ENCODE results near the gene SEPTIN2.
"Not testable (repeated sequence)": the region's sequence is repeated elsewhere in the genome, so short reads cannot be mapped to it uniquely, and the experiment has no call there.

SEPTIN2 gene

GRCh38 chr2:241315879-241316631, at the start of gene SEPTIN2:
Gene SEPTIN2 (plus strand): TSS chr2:241315925. CDS start chr2:241324233, 8,308 bp downstream.
- peak; percentile 58 for DNase-seq (ENCODE audit: low spot score)

DNA sequence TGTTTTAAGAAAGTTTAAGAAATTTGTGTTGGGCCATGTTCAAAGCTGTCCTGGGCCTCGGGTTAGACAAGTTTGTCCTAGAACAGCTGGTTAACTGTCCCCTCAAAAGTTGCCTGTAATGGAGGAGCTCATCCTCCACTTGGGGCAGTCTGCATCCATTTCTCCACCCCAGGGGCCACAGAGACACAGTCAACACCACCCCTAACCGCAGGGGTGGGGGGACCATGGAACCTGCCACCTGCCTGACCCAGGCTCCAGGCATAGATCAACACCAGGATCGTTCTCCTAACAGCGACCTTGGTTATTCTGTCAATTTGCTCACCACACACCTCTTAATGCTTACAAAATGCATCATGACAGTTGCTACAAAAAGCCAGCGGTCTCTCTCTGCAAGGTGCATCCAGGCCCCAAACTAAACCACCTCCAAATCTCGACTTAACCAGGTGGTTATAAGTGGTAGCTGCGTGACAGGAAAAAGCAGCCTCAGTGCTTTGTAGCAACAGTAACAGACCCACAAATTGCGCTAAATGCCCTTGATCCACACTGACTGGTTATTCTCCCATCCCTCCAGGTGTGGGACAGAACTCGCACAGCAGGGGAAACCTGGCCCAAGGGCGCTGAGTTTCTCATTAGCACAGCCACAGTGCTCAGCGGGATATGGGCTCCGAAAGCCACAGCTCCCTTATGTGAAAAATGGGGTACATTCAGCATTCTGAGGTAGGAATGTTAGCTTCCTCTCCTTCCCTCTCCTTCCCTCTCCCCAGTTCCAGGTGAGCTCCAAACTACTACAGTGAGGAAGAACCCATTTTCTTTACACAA, 48.3 kb upstream of the SEPTIN2 start:
- DNase-seq (ENCODE audit: low spot score) = no peak

- no peak for DNase-seq (ENCODE audit: low spot score)
These were observed 47.4 kb upstream of the SEPTIN2 start for GRCh38 chr2:241268306-241268705.

GRCh38 chr2:241268716-241269445, 46.8 kb upstream of the SEPTIN2 start:
- DNase-seq (ENCODE audit: low spot score) = peak; percentile 67

- DNase-seq (ENCODE audit: low spot score) = no peak
These were observed 45.8 kb upstream of the SEPTIN2 start for GRCh38 chr2:241269707-241270520.

DNA sequence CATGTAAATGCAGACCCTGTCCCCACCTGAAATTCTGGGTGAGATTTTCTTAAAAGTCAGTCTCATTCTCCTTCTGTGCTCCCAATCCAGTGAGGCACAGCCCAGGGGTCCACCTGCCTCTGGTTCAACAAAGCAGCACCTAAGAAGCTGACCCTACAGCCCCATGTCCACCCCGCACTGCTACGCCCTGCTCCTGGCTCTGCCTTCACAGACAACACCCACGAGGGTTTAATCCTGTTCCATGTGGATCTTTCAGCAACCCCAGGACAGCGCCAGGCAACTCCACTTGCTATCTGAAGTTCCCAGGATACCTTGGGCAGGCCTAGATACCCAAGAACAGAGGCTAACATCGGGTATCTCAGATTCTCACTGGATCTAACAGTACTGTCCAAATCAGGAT, 45.2 kb upstream of the SEPTIN2 start:
- no peak for DNase-seq (ENCODE audit: low spot score)

- DNase-seq (ENCODE audit: low spot score) = peak; percentile 64
These were observed 43.9 kb upstream of the SEPTIN2 start for GRCh38 chr2:241271706-241272302.

DNA sequence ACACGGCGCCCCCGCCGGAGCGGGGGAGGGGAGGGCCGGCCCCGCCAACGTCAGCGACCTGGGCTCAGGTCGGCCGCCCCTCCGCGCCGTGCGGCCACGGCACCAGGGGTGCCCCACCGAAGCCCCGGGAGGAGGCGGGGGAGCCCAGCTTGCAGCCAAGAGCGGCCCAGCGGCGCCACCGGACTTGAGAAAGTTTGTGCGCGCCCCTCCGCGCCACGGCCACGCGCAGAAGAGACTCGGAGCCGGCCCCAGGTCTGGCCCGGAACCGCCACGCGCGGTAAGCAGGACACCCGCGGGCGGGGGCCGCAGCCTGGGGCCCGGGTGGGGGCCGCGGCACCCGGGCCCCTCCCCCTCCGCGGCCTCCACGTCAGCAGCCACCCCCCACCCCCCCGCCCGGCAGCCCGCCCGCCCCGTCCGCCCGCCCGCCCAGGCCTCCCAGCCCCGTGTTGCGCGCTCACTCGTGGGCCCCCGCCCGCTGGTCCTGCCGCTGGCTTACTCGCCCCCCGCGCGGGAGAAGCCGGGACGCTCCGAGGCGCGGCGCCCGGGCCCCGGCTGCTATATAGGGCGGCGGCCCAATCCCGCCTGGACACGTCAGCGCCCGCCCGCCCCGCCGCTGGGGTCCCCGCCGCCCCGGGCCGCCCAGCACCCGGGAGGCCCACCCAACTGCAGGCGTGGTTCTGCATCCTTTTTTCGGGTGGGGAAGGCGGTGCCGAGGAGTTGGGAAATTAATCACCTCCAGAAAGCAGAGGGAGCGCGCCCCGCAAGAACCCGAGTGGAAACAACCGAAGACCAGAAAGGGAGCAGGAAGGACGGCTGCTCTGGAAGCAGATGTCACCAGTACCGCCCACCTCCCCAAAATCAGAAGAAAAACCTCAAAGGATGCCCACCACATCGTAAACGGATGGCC, 43.2 kb upstream of the SEPTIN2 start:
- DNase-seq (ENCODE audit: low spot score) = no peak

- DNase-seq (ENCODE audit: low spot score) = no peak
These were observed 42.3 kb upstream of the SEPTIN2 start for GRCh38 chr2:241273210-241274020.

DNA sequence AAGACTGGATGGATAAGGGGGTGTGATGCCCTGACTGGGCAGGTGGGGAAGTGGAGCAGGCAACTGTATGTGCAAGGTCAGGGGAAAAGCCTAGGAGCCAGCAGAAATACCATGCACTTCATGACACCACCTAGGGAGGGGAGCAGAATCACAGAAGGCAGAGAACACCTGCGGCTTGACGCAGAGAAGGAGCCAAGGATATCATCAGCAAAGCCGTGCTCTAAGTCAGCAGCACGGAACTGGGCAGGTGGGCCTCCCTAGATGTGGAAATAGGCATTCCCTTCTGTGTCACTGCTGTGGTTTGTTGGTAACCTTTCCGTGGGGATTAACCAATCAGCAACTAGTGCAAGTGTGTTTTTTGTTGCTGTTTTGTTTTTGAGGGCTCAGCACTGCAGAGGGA, 41.6 kb upstream of the SEPTIN2 start:
- no peak for DNase-seq (ENCODE audit: low spot score)

GRCh38 chr2:241275504-241275903, 40.2 kb upstream of the SEPTIN2 start:
- no peak for DNase-seq (ENCODE audit: low spot score)

DNA sequence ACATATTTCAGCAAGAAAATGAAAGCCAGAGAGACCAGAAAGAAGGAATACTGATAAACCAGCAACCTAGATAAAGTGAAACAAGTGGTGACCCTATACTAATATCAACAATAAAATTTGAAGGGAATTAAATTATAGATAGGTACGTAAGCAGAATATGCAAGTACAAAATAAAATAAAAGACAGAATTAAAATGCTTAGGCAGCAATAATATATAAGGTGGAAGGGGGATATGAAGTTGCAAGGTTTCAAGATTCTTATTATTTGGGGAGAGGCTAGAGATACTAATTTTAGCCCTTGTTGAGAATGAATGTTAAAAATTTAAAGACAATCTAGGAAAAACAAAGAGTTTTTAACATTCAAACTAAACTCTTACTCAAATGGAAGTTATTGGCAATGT, 39.8 kb upstream of the SEPTIN2 start:
- no peak for DNase-seq (ENCODE audit: low spot score)

DNA sequence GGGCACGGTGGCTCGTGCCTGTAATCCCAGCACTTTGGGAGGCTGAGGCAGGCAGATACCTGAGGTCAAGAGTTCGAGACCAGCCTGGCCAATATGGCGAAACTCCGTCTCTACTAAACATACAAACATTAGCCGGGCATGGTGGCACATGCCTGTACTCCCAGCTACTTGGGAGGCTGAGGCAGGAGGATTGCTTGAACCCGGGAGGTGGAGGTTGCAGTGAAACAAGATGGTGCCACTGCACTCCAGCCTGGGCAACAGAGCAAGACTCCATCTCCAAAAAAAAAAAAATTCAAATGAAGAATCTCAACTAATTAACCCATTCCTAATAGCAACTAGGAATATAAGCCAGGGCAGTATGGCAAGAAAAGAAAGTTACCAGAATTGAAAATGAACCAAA, 37.4 kb upstream of the SEPTIN2 start:
- DNase-seq (ENCODE audit: low spot score) = not testable (repeated sequence)

DNA sequence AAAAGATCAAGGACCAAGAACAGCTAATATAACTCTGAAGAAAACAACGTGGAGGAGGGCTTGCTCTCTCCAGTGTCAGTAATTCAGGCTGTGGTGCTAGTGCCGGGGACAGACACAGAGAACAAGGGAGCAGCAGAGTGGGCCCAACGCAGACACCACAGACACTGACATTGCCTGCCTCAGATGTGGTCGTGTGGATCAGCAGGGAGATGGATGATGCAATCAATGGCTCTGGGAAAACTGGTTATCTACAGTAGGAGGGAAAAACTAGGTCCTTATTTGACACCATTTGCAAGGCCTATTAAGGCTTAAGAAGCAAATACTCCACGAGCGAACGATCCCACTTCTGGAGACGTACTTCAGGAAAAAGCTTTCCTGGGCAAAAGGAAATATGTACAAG, 36.3 kb upstream of the SEPTIN2 start:
- DNase-seq (ENCODE audit: low spot score) = no peak

GRCh38 chr2:241279828-241280227, 35.9 kb upstream of the SEPTIN2 start:
- no peak for DNase-seq (ENCODE audit: low spot score)

DNA sequence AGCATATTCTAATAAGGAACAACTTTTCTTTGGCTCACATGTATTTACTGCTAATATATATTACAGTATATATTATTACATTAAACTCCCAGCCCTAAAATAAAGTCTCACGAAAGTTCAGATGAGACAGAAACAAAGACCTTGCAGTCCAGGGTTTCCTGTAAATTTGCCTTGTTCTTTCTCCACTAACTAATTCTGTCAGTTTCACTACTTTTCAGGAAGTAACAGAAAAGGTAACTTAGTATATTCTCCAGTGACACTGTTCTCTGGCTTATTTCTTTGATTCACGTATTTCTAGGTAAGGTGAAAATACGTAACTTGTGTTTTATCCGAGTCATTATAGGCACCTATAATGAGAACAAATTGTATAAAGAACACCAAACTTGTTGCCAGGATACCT, 35.4 kb upstream of the SEPTIN2 start:
- no peak for DNase-seq (ENCODE audit: low spot score)

DNA sequence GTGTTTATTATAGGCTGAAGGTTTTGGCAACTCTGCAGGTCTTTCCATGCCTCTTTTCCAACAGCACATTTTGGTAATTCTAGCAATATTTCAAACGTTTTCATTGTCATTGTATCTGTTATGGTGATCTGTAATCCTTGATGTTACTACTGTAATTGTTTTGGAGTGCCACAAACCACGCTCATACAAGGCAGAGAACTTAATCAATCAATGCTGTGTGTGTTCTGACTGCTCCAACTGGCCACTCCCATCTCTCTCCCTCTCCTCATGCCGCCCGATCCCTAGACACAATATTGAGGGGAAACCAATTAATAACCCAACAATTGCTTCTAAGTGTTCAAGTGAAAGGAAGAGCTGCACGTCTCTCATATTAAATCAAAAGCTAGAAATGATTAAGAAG, 33.2 kb upstream of the SEPTIN2 start:
- DNase-seq (ENCODE audit: low spot score) = no peak

DNA sequence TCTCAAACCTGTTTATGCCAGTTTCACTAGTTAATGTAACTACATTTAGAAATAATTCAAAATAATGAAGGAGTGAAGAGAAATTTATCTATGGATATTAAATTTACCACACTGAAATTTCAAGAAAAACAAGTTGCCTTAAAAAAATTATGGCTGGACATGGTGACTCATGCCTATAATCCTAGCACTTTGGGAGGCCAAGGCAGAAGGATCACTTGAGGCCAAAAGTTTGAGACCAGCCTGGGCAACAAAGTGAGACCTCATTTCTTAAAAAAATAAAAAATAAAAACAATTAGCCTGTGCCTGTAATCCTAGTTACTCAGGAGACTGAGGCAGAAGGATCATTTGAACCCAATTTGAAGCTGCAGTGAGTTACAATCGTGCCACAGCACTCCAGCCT, 30.1 kb upstream of the SEPTIN2 start:
- no peak for DNase-seq (ENCODE audit: low spot score)

DNA sequence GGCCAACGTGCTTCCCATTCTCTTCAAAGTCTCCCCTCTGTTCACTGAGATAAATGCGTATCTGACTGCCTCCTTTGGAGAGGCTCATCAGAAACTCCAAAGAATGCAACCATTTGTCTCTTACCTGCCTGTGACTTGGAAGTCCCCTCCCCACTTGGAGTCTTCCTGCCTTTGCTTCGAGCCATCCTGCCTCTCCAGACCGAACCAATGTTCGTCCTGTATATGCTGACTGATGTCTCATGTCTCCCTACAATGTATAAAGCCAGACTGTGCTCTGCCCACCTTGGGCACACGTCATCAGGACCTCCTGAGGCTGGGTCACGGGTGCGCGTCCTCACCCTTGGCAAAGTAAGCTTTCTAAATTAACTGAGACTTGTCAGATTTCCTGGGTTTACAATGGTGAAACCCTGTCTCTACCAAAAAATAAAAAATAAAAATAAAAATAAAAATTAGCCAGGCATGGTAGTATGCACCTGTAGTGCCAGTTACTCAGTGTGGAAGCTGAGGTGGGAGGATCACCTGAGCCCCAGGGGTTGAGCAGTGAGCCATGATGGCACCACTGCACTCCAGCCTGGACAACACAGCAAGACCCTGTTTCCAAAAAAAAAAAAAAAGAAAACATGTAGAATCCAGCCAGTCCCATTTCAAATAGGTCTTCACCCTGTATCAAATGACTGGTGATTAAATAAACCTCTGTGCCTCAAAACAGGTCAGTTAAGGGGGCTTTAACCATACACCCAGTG, 29.2 kb upstream of the SEPTIN2 start:
- DNase-seq (ENCODE audit: low spot score) = no peak
